Inferior parietal cortex (tissue), 1 donor: ENCODE data around the gene PLSCR5.
A peak's percentile ranks its signal among the peaks of the same experiment; 100 is the strongest.

Source experiments
- DNase-seq: peaks from one replicate; pipeline ENCODE4 v3.0.0-alpha.2; 2016; ENCODE audit errors: extremely low spot score

The PLSCR5 gene

GRCh38 chr3:146585156-146585555 lies 20.0 kb downstream of the PLSCR5 start:
- no peak for DNase-seq

DNA sequence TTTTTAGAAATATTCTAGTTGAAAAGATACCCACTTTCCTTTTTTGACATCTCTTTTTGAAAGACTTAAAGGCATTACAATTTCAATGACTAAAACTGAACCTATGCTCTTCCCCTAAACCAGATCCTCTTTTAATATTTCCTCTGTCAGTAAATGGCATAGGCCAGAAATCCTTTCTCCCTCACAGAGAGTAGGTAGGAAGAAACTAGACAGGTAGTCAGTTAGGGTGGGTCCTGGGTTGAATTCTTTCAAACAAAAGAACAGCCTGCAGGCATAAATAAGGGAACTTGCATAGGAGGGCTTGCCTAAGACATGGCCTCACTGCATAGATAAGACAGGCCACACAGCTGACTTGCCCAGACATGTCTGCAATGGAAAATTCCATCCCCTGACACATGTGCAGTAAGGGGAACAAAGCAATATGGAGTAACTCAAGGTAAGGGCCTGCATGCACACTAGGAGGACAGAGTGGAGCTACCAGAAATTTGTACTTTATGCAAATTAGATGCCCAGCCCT lies 23.1 kb downstream of the PLSCR5 start:
- DNase-seq, result no peak

DNA sequence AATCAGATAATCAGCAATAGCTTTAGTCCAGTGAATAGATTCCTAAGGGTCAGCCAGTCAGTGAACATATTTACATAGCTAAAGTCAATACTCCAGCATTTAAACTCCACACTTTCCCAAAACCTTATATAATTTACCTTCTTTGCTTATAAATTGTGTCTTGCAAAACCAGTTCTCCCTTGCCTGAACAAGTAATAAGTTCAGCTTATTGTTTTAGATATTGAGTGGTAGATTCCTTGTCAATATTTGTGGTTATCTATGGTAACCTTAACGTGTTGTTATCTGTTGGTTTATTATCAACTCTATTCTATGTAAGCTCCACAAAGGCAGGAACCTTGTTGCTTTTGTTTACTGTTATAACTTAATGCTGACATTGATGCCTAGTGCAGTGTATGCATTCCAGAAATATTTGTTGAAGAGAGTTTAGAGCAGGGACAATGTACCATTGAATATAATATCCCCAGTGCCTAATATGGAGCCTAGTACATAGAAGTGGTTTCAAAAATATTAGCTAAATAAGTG lies 24.0 kb downstream of the PLSCR5 start:
- no peak for DNase-seq

DNA sequence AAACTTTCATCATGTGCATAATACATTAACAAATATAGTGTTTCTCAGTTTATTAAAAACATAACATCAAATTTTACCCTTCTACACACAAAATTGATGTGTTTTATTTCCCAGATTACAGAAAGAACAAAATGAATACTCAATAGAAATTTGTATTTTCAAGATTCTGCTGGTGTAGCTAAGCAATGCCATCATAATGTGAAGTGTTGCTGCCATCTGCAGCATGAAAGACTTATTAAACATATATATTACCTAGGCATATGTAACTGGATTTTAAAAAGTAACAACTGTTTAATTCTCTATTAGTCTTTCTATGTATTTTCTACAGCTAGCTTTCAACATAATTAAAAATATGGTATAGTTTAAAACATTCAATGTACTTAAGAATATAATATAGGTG lies 27.5 kb downstream of the PLSCR5 start:
- peak; percentile 60 for DNase-seq

DNA sequence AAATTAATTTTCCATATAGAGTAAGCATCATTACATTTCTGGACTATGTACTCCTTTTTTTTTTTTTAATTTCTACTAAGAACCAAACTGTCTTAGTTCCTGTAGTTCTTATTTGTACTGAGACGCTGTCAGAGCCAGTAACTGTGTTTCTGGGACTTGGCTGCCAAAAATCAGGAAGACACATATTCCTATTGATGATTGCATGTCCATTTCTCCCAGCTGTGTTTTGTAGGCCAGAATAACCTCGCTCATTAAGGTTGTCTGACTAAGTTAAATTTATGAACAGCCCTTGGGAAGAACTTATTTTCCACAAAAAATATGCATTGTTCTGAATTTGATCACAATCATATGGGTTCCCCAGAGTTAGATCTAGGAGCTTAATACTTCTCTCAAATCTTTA lies 29.5 kb downstream of the PLSCR5 start:
- DNase-seq, result no peak

DNA sequence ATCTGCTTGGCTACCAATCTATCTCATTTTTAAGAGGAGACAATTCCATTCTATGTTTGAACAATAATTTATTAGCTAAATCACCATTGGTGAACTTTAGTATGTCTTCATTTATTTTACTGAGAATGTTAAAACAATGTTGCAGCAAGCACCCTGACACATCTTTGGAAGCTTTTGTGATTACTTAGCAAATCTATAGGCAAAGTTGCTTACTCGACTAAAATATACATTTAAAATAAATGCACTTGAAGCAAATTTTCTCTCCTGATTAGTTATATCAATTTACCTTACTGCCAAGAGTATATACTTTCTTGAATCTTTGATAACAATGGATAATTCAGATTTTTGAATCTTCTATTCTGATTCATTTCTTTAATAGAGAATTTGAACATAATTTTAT lies 31.0 kb downstream of the PLSCR5 start:
- no peak for DNase-seq

DNA sequence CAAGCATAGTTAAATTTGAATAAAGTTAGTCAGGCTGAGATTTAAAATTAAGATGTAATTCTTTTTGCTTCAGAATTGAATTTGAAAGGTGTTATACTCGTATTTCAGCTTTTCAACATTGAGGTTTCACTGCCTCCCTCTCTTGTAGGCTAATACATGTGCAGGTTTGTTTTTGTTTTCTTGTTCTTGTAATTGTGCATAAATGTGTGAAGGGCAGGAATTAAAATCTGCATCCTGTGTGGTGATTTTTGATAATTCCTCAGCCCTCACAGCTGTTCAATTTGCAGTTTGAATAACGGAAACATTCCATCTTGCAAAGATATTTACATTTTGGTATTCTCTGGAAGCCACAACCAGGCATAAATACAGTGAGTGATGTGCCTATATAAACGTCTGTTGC lies 35.8 kb downstream of the PLSCR5 start:
- no peak for DNase-seq

- no peak for DNase-seq
Measured at GRCh38 chr3:146566138-146566537, 39.0 kb downstream of the PLSCR5 start.

- DNase-seq, result no peak
Measured at GRCh38 chr3:146561879-146562278, 43.3 kb downstream of the PLSCR5 start.

DNA sequence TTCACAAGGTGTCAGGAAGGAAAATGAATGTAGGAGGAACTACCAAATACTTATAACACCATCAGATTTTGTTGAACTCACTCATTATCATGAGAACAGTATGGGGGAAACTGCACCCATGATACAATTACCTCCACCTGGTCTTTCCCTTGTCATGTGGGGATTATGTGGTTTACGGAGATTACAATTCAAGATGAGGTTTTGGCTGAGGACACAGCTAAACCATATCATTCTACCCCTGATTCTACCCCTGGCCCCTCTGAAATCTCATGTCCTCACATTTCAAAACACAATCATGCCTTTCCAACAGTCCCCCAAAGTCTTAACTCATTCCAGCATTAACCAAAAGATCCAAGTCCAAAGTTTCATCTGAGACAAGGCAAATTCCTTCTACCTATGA lies 43.7 kb downstream of the PLSCR5 start:
- no peak for DNase-seq

DNA sequence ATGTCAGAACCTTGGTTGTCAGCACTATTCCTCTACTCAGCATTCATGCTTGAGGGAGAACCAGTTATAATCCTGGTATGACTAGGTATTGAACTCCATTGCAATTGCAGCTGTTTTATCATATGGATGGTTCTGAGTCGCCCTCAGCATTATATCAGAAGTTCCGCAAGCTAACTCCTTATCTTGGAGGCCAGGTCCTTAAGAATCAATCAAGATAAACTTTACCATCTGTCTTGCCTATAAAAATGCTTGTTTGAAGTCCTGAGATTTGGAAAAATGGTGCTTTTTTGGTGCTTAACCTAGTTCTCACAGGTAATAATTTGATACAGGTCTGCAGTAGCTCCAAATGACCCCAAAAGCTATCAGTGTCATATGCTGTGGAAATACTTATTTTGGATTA lies 44.5 kb downstream of the PLSCR5 start:
- no peak for DNase-seq

GRCh38 chr3:146559388-146559787 lies 45.8 kb downstream of the PLSCR5 start:
- DNase-seq, result no peak

GRCh38 chr3:146558781-146559180 lies 46.4 kb downstream of the PLSCR5 start:
- no peak for DNase-seq

DNA sequence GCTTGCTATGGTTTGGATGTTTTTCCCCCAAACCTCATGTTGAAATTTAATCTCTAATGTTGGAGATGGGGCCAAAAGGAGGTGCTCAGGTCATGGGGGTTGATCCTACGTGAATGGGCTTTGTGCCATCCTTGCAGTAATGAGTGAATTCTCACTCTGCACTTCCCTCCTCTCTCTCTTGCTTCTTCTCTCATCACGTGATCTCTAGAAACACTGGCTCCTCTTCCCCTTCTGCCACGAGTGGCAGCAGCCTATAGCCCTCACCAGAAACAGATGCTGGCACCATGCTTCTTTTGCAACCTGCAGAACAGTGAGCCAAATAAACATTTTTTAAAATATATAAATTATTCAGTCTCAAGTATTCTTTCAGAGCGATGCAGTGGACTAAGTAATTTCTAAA lies 47.4 kb downstream of the PLSCR5 start:
- no peak for DNase-seq

DNA sequence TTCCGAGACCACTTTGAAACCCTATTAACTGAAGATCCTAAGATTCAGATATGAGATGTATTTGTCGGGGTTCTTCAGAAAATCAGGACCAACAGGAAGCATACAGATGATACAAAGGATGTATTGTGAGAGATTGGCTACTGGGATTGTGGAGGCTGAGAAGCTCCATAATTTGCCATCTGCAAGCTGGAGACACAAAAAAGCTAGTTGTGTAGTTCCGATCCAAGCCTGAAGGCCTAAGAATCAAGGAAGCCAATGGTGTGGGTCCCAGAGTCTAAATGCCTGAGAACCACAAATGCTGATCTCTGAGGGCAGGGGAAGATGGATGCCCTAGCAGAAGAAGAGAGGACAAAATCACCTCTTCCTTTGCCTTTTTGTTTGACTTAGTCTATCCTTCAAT lies 49.8 kb downstream of the PLSCR5 start:
- DNase-seq, result no peak

DNA sequence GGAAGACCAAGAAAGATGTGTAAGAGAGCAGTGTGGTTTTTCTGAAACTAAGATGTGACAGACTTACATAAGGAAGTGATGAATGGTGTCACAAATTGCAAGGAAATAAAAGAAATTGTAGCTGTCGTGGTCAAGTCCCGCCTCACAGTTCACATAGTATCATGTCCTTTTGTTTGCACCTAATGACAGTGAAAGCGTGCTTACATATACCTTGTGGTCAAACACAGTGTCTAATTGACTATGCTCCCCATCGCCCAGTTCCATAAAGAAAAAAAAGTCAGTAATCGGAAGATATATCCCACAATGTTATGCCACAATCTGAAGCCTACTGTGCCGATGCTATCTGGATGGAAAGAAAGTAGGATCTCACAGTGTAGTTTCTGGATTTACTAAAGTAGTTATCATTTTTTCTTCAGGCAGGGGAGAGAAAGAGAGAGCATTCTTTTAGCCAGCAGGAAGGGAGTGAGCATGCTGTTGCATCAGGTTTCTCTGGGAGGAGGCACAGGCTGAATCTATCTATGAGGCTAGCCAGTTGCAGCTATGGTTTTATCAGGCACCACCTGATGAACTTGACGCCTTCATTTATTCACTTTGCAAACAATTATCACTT lies 50.9 kb downstream of the PLSCR5 start:
- DNase-seq, result no peak

- DNase-seq, result no peak
Measured at GRCh38 chr3:146550743-146551510, 54.2 kb downstream of the PLSCR5 start.

- DNase-seq, result no peak
Measured at GRCh38 chr3:146550070-146550615, 55.0 kb downstream of the PLSCR5 start.

DNA sequence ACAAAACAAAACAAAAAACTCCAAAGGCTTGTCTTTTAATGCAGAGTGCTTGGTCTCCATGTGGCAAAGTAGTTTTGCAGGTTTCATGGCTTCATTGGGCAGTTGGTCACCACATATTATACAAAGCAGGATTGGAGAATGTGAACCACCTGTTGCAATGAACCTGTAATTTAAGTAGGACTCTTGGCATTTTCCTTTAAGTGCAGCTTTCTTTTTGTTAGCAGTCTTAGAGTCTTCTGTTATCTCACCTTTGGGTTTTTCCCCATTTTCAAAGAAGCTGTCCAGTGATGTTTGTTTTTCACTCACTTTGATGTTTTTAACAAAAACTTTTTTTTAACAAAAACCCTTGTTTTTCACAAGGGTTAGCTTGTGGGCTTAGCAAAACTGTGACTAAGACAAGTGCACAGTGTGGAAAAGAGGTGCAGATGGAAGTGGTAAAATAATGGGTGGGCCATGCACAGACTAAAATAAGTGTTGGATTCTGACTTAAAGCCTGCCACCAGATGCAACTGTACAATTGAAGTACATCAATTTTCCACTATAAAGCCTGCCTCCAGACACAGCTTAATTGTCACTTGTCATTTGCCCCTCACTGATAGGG lies 57.8 kb downstream of the PLSCR5 start:
- DNase-seq, result no peak

- no peak for DNase-seq
Measured at GRCh38 chr3:146546366-146546965, 58.7 kb downstream of the PLSCR5 start.

GRCh38 chr3:146544929-146545528 lies 60.1 kb downstream of the PLSCR5 start:
- DNase-seq, result no peak
